GM12801 (cell line): ENCODE measurements around the gene KIFC3.

Source experiments
- CTCF ChIP-seq: IDR thresholded peaks from one replicate; pipeline ENCODE4 v1.5.1; 2011; ENCODE audit warnings: control low read depth; ENCODE audit not compliant: insufficient read length; ENCODE audit errors: extremely low read depth

Gene KIFC3

GRCh38 chr16:57842601-57843000 lies 40.3 kb upstream of the KIFC3 start:
- no peak for TF ChIP-seq CTCF

GRCh38 chr16:57840833-57841232 lies 38.5 kb upstream of the KIFC3 start:
- no peak for TF ChIP-seq CTCF

GRCh38 chr16:57838161-57838560 lies 35.9 kb upstream of the KIFC3 start:
- TF ChIP-seq CTCF = no peak

GRCh38 chr16:57837305-57838125 lies 35.2 kb upstream of the KIFC3 start:
- TF ChIP-seq CTCF = no peak

GRCh38 chr16:57834936-57835335 lies 32.6 kb upstream of the KIFC3 start:
- TF ChIP-seq CTCF = no peak

- TF ChIP-seq CTCF = no peak
These were observed 28.7 kb upstream of the KIFC3 start for GRCh38 chr16:57830890-57831484.

- no peak for TF ChIP-seq CTCF
These were observed 27.7 kb upstream of the KIFC3 start for GRCh38 chr16:57829969-57830360.
